SK-N-SH (cell line): ENCODE measurements around the gene INS. TPM values are rescaled to one million over a fixed set of nuclear protein-coding genes. Genes with fewer than 3 reads are reported as not detected.

Source experiments
- CTCF ChIA-PET: fragments of 300-600, 350-600 bp; formaldehyde crosslinking; extraction: SDS; loops from one replicate; lab custom pipeline; 2021; lab: Yijun Ruan, JAX
- POLR2A ChIA-PET: fragments of 350-600 bp; sonication (Branson Sonifier 250); formaldehyde crosslinking; extraction: SDS; loops from one replicate; lab custom pipeline; 2020; ENCODE audit warnings: antibody characterized with exemption, inconsistent platforms; lab: Yijun Ruan, JAX
- DNase-seq: peaks from one replicate; pipeline ENCODE4 v3.0.0; 2012
- H2AFZ ChIP-seq: fragments of 200-600 bp; sonication (generic); 2 replicates; pipeline ENCODE4 v1.8.1; 2016; ENCODE audit warnings: antibody characterized with exemption, mild to moderate bottlenecking, low read depth
- H3F3A ChIP-seq: fragments of 200-600 bp; sonication (generic); replicated peaks from 2 replicates; pipeline ENCODE3; 2016; ENCODE audit warnings: antibody characterized with exemption, mild to moderate bottlenecking; ENCODE audit not compliant: insufficient read depth
- H3K27ac ChIP-seq, 2 experiments: fragments of 200-500 bp in 1 of 2; fragments of 200-600 bp in 1 of 2; sonication (Bioruptor generic) in 1 of 2; sonication (generic), shearing (Covaris generic) in 1 of 2; 2 replicates each; pipeline versions ENCODE4 v1.5.1 to v1.6.1; 2014 to 2016; ENCODE audit warnings: low read depth in 2 of 2, inconsistent platforms in 1 of 2, low read length in 1 of 2, mild to moderate bottlenecking in 1 of 2, mixed read lengths in 1 of 2
- H3K27me3 ChIP-seq: fragments of 200-600 bp; sonication (generic), shearing (Covaris generic); 2 replicates; pipeline ENCODE4 v1.6.1; 2016; ENCODE audit warnings: mixed run types; ENCODE audit not compliant: insufficient read depth
- H3K36me3 ChIP-seq, 2 experiments: fragments of 200-500 bp in 1 of 2; fragments of 200-600 bp in 1 of 2; sonication (Bioruptor generic) in 1 of 2; sonication (generic) in 1 of 2; replicated peaks in 1 of 2; 2 replicates each; pipeline versions ENCODE3 to v1.5.1; 2014 to 2016; ENCODE audit warnings: low read length in 1 of 2, mild to moderate bottlenecking in 1 of 2; ENCODE audit not compliant: insufficient read depth in 2 of 2, control insufficient read depth in 1 of 2
- H3K4me1 ChIP-seq, 2 experiments: fragments of 200-500 bp in 1 of 2; fragments of 200-600 bp in 1 of 2; sonication (Bioruptor generic) in 1 of 2; sonication (generic), shearing (Covaris generic) in 1 of 2; 2 replicates each; pipeline versions ENCODE4 v1.5.1 to v1.6.1; 2014 to 2016; ENCODE audit warnings: low read depth in 1 of 2, low read length in 1 of 2, mixed run types in 1 of 2; ENCODE audit not compliant: insufficient read depth in 2 of 2, control insufficient read depth in 1 of 2
- H3K4me2 ChIP-seq: fragments of 200-600 bp; sonication (generic), shearing (Covaris generic); 2 replicates; pipeline ENCODE4 v1.6.1; 2017; ENCODE audit warnings: mixed run types
- H3K4me3 ChIP-seq, 2 experiments: fragments of 200-500 bp in 1 of 2; fragments of 200-600 bp in 1 of 2; sonication (Bioruptor generic) in 1 of 2; sonication (generic), shearing (Covaris generic) in 1 of 2; 2 replicates each; pipeline versions ENCODE4 v1.5.1 to v1.8.1; 2014 to 2016; ENCODE audit warnings: low read depth in 2 of 2, inconsistent platforms in 1 of 2, low read length in 1 of 2, mild to moderate bottlenecking in 1 of 2, mixed read lengths in 1 of 2, moderate library complexity in 1 of 2
- H3K79me2 ChIP-seq: fragments of 200-600 bp; sonication (generic); 2 replicates; pipeline ENCODE4 v1.8.1; 2017; ENCODE audit warnings: mild to moderate bottlenecking; ENCODE audit not compliant: insufficient read depth
- H3K9ac ChIP-seq: fragments of 200-600 bp; sonication (generic); 2 replicates; pipeline ENCODE4 v1.6.1; 2017; ENCODE audit warnings: mixed run types
- H3K9me2 ChIP-seq: fragments of 200-600 bp; sonication (generic); 2 replicates; pipeline ENCODE4 v1.6.1; 2017; ENCODE audit warnings: mixed run types
- H3K9me3 ChIP-seq: fragments of 200-600 bp; sonication (generic); 2 replicates; pipeline ENCODE4 v1.6.1; 2017; ENCODE audit warnings: mixed run types, mild to moderate bottlenecking, moderate library complexity
- H4K20me1 ChIP-seq: fragments of 200-600 bp; sonication (generic); 2 replicates; pipeline ENCODE4 v1.6.1; 2017; ENCODE audit warnings: mild to moderate bottlenecking, mixed run types; ENCODE audit not compliant: insufficient read depth
- ELF1 ChIP-seq: IDR thresholded peaks from 2 replicates; pipeline ENCODE4 v1.4.0; 2012
- EP300 ChIP-seq, 2 experiments: IDR thresholded peaks; 2 replicates each; pipeline versions ENCODE4 v1.4.0 to v1.6.1; 2012; ENCODE audit warnings: borderline replicate concordance in 1 of 2, low read depth in 1 of 2, low read length in 1 of 2
- EZH2phosphoT487 ChIP-seq: fragments of 200-600 bp; sonication (generic); IDR thresholded peaks from 2 replicates; pipeline ENCODE4 v1.6.1; 2017; ENCODE audit warnings: low read depth, mixed run types, mild to moderate bottlenecking, antibody characterized with exemption, moderate library complexity, borderline replicate concordance
- FOXJ3 ChIP-seq: sonication (generic); formaldehyde crosslinking; IDR thresholded peaks from 2 replicates; pipeline ENCODE4 v1.5.1; 2020; ENCODE audit warnings: mild to moderate bottlenecking, missing genetic modification reagents
- FOXM1 ChIP-seq: IDR thresholded peaks from 2 replicates; pipeline ENCODE4 v1.4.0; 2012; ENCODE audit warnings: low read depth, mild to moderate bottlenecking
- GABPA ChIP-seq: IDR thresholded peaks from 2 replicates; pipeline ENCODE4 v1.4.0; 2012; ENCODE audit warnings: low read depth, mild to moderate bottlenecking
- GATA2 ChIP-seq: sonication (generic); formaldehyde crosslinking; IDR thresholded peaks from 2 replicates; pipeline ENCODE4 v1.5.0; 2020; ENCODE audit warnings: mild to moderate bottlenecking, missing genetic modification reagents
- IRF3 ChIP-seq: fragments of 150-350 bp; IDR thresholded peaks from 2 replicates; pipeline ENCODE4 v1.6.1; 2016; ENCODE audit warnings: mild to moderate bottlenecking, low read depth, low read length
- NFIC ChIP-seq: IDR thresholded peaks from 2 replicates; pipeline ENCODE4 v1.4.0; 2012; ENCODE audit warnings: borderline replicate concordance
- POLR2AphosphoS5 ChIP-seq: IDR thresholded peaks from 2 replicates; pipeline ENCODE4 v1.6.1; 2012; ENCODE audit warnings: low read depth, low read length
- REST ChIP-seq: IDR thresholded peaks from 2 replicates; pipeline ENCODE4 v1.6.1; 2012; ENCODE audit warnings: mild to moderate bottlenecking, low read depth, low read length, moderate library complexity
- RXRA ChIP-seq: IDR thresholded peaks from 2 replicates; pipeline ENCODE4 v1.4.0; 2012; ENCODE audit warnings: low read depth, mild to moderate bottlenecking, borderline replicate concordance
- SIN3A ChIP-seq: IDR thresholded peaks from 2 replicates; pipeline ENCODE4 v1.6.1; 2012; ENCODE audit warnings: low read depth, mild to moderate bottlenecking, low read length, moderate library complexity, borderline replicate concordance
- TAF1 ChIP-seq: IDR thresholded peaks from 2 replicates; pipeline ENCODE4 v1.6.1; 2012; ENCODE audit warnings: low read depth, mild to moderate bottlenecking, low read length, moderate library complexity, borderline replicate concordance
- TCF12 ChIP-seq: IDR thresholded peaks from 2 replicates; pipeline ENCODE4 v1.4.0; 2012
- TEAD4 ChIP-seq: IDR thresholded peaks from 2 replicates; pipeline ENCODE4 v1.4.0; 2012; ENCODE audit warnings: mild to moderate bottlenecking, borderline replicate concordance; ENCODE audit not compliant: insufficient read depth
- USF1 ChIP-seq: IDR thresholded peaks from 2 replicates; pipeline ENCODE4 v1.4.0; 2012; ENCODE audit warnings: low read depth, borderline replicate concordance
- YY1 ChIP-seq: IDR thresholded peaks from 2 replicates; pipeline ENCODE4 v1.4.0; 2012; ENCODE audit warnings: low read depth, mild to moderate bottlenecking
- ZBTB33 ChIP-seq: IDR thresholded peaks from 2 replicates; pipeline ENCODE4 v1.4.0; 2012; ENCODE audit warnings: low read depth, borderline replicate concordance
- WGBS: methylation state at CpG from one replicate; pipeline ENCODE4 v1.1.6; 2017; ENCODE audit warnings: low lambda C conversion rate; 5-methylcytosine and 5-hydroxymethylcytosine counted together
- polyA plus RNA-seq, 3 experiments: library from polyadenylated mRNA; depleted of rRNA; stranded (reverse); fragments of >200 nt; gene quantifications; 2 replicates each; pipeline ENCODE4 v1.2.3, GENCODE V29; 2012

The INS gene
- polyA plus RNA-seq, 1 of the 3 experiments (the other 2 are of a cell fraction) = not detected

- WGBS = 39% methylated on average over 3 of the region's 10 CpGs
- no peak overlapping the region for H3K4me2 ChIP-seq
- no peaks in the 10 kb centered on the region for H3K9me2 ChIP-seq
- no peak overlapping the region for H3K4me3 ChIP-seq
- ChIA-PET CTCF (interaction anchor here (0.6 to 5.7 kb wide), 8 partner anchors 22 to 540 kb away, joined by 3 to 138 read pairs (median 18); partner anchors contain the start of genes C11orf21, TH and TSPAN32), POLR2A (interaction anchor here (0.7 to 2.7 kb wide), 4 partner anchors 23 to 245 kb away, joined by 3 to 8 read pairs (median 3); partner anchors contain the start of gene MRPL23)
- H3K4me1 ChIP-seq = peaks cover 0 to 51% of the 10 kb centered on the region in 2 experiments; a peak in 1 of 4 replicates
- H3K9ac ChIP-seq = no peak overlapping the region
- no peaks in the 10 kb centered on the region for H4K20me1 ChIP-seq
- no peak for DNase-seq
- no peaks in the 10 kb centered on the region for H3K27me3 ChIP-seq
- H3K36me3 ChIP-seq = no peaks in the 10 kb centered on the region
- TF ChIP-seq ZBTB33 (no peak), FOXJ3 (CRISPR knock-in tag) (no peak), SIN3A (no peak), GATA2 (CRISPR knock-in tag) (no peak), EP300 (IDR thresholded peaks at IDR 0.05; ENCODE audit: borderline replicate concordance in 1 of 2, low read depth in 1 of 2, low read length in 1 of 2) (no peak), USF1 (no peak), FOXM1 (no peak), GABPA (no peak), IRF3 (no peak)
- H3K27ac ChIP-seq = peak overlapping the region in 1 of 2 experiments; percentile 95; a peak in 3 of 4 replicates
- no peaks in the 10 kb centered on the region for H3F3A ChIP-seq
- no peak overlapping the region for H2AFZ ChIP-seq
- H3K79me2 ChIP-seq = no peaks in the 10 kb centered on the region
- no peaks in the 10 kb centered on the region for H3K9me3 ChIP-seq
Measured at GRCh38 chr11:2192435-2192834, 31.4 kb upstream of the INS start.

- CTCF ChIA-PET = interaction anchor here (1.2 to 5.7 kb wide), 5 partner anchors 21 to 309 kb away, joined by 3 to 138 read pairs (median 32); partner anchors contain the start of genes C11orf21, TH and TSPAN32
- Histone ChIP-seq H3K9me2 (no peaks in the 10 kb centered on the region), H3F3A (no peaks in the 10 kb centered on the region), H3K36me3 (no peaks in the 10 kb centered on the region), H3K27me3 (no peaks in the 10 kb centered on the region), H3K4me2 (no peak overlapping the region), H3K27ac (peak overlapping the region in 1 of 2 experiments; percentile 95; a peak in 2 of 4 replicates)
- TF ChIP-seq NFIC (no peak), FOXJ3 (CRISPR knock-in tag) (no peak), ELF1 (no peak), GABPA (no peak), RXRA (no peak), TEAD4 (no peak), TAF1 (no peak), EZH2phosphoT487 (no peak), POLR2AphosphoS5 (no peak), GATA2 (CRISPR knock-in tag) (no peak), YY1 (no peak), REST (no peak), TCF12 (no peak)
- TF ChIP-seq, all 33 proteins: peak for 0
- DNase-seq = no peak
- Histone ChIP-seq H2AFZ (no peak overlapping the region), H3K79me2 (no peaks in the 10 kb centered on the region), H4K20me1 (no peaks in the 10 kb centered on the region), H3K4me1 (peaks cover 0 to 51% of the 10 kb centered on the region in 2 experiments; a peak in 1 of 4 replicates), H3K4me3 (no peak overlapping the region), H3K9ac (no peak overlapping the region), H3K9me3 (no peaks in the 10 kb centered on the region)
- WGBS = 49% methylated on average over 7 of the region's 7 CpGs
- POLR2A ChIA-PET = interaction anchor here (0.7 kb wide), 1 partner anchor 209 kb away, joined by 3 read pairs; no protein-coding TSS in a partner anchor
Measured at GRCh38 chr11:2191883-2192282, 30.9 kb upstream of the INS start.
